ENCODE results near the gene CALCOCO1. TPM values are rescaled to one million over a fixed set of nuclear protein-coding genes. Genes with fewer than 3 reads are reported as not detected.
A peak's percentile ranks its signal among the peaks of the same experiment; 100 is the strongest.

The CALCOCO1 gene
- total RNA-seq, 6 donors from 2014 or later: 147 to 605 (median 204) TPM

- peak overlapping the region in 2 of 4 donors; percentile 47 to 57 for H3K4me3 ChIP-seq
- WGBS, 2 donors: 41 to 61% methylated on average over 10 of the region's 10 CpGs
Observed at GRCh38 chr12:53749986-53750811, 22.9 kb upstream of the CALCOCO1 start.

GRCh38 chr12:53748072-53748840, 21.0 kb upstream of the CALCOCO1 start:
- ATAC-seq (ENCODE audit: low FRiP score in 2 of 2): no peak
- H3K9me3 ChIP-seq: no peaks in the 10 kb centered on the region
- no peak for TF ChIP-seq CTCF (IDR thresholded peaks at IDR 0.05)
- H3K4me1 ChIP-seq: peaks cover 18 to 37% (median 22%) of the 10 kb centered on the region in 4 donors
- peak in 1 of 2 donors; percentile 57 for DNase-seq
- no peak overlapping the region for H3K4me3 ChIP-seq
- no peak overlapping the region for H3K27ac ChIP-seq
- peaks cover 0 to 21% (median 11%) of the 10 kb centered on the region in 4 donors for H3K27me3 ChIP-seq
- 37 to 47% methylated on average over 22 of the region's 22 CpGs for WGBS, 2 donors
- no peaks in the 10 kb centered on the region for H3K36me3 ChIP-seq

More at GRCh38 chr12:53749986-53750811, 22.9 kb upstream of the CALCOCO1 start:
- no peak for TF ChIP-seq CTCF (IDR thresholded peaks at IDR 0.05)
- TF ChIP-seq POLR2AphosphoS5 (IDR thresholded peaks at IDR 0.05): no peak
- no peak for TF ChIP-seq POLR2A (IDR thresholded peaks at IDR 0.05)
- no peak for TF ChIP-seq EP300 (IDR thresholded peaks at IDR 0.05)
- H3K36me3 ChIP-seq: no peaks in the 10 kb centered on the region
- ATAC-seq (ENCODE audit: low FRiP score in 2 of 2) (no peak), DNase-seq (no peak)
- peaks cover 15 to 46% (median 25%) of the 10 kb centered on the region in 4 donors for H3K4me1 ChIP-seq
- no peak overlapping the region for H3K27ac ChIP-seq
- peaks cover 0 to 21% (median 11%) of the 10 kb centered on the region in 4 donors for H3K27me3 ChIP-seq
- H3K9me3 ChIP-seq: no peaks in the 10 kb centered on the region

GRCh38 chr12:53747095-53747494, 19.8 kb upstream of the CALCOCO1 start:
- Histone ChIP-seq H3K9me3 (no peaks in the 10 kb centered on the region), H3K27ac (no peak overlapping the region), H3K36me3 (no peaks in the 10 kb centered on the region), H3K4me1 (peaks cover 19 to 35% (median 22%) of the 10 kb centered on the region in 4 donors), H3K27me3 (peaks cover 0 to 18% (median 11%) of the 10 kb centered on the region in 4 donors), H3K4me3 (no peak overlapping the region)
- TF ChIP-seq EP300 (IDR thresholded peaks at IDR 0.05): no peak
- no peak for TF ChIP-seq POLR2AphosphoS5 (IDR thresholded peaks at IDR 0.05)
- TF ChIP-seq POLR2A (IDR thresholded peaks at IDR 0.05): no peak
- no peak for TF ChIP-seq CTCF (IDR thresholded peaks at IDR 0.05)
- 20 to 26% methylated on average over 2 to 5 of the region's 5 CpGs for WGBS, 2 donors
- no peak for DNase-seq
- no peak for ATAC-seq (ENCODE audit: low FRiP score in 2 of 2)

GRCh38 chr12:53746592-53747092, 19.4 kb upstream of the CALCOCO1 start:
- H3K4me1 ChIP-seq: peaks cover 14 to 30% (median 18%) of the 10 kb centered on the region in 4 donors
- no peaks in the 10 kb centered on the region for H3K36me3 ChIP-seq
- WGBS, 2 donors: 1% methylated on average over 17 to 20 of the region's 20 CpGs
- DNase-seq (peak; percentile 94 to 95), ATAC-seq (ENCODE audit: low FRiP score in 2 of 2) (peak; percentile 93 to 95)
- no peak overlapping the region for H3K4me3 ChIP-seq
- no peaks in the 10 kb centered on the region for H3K9me3 ChIP-seq
- no peak overlapping the region for H3K27ac ChIP-seq
- H3K27me3 ChIP-seq: peaks cover 0 to 13% (median 9%) of the 10 kb centered on the region in 4 donors
- TF ChIP-seq POLR2A (IDR thresholded peaks at IDR 0.05): no peak
- TF ChIP-seq CTCF (IDR thresholded peaks at IDR 0.05): peak; percentile 99 to 100 (median 100)
